HL-60 (cell line): ENCODE results near the gene RNGTT.

Experiments
- CTCF ChIP-seq: IDR thresholded peaks from one replicate; pipeline ENCODE4 v1.5.1; 2011; ENCODE audit warnings: low read length, control low read depth, inconsistent platforms; ENCODE audit not compliant: insufficient read depth
- POLR2AphosphoS5 ChIP-seq: IDR thresholded peaks from 2 replicates; pipeline ENCODE4 v1.6.1; 2012; ENCODE audit warnings: low read depth
- REST ChIP-seq: IDR thresholded peaks from 2 replicates; pipeline ENCODE4 v1.6.1; 2012; ENCODE audit warnings: low read depth; ENCODE audit not compliant: insufficient replicate concordance
- SPI1 ChIP-seq: IDR thresholded peaks from 2 replicates; pipeline ENCODE4 v1.6.1; 2012; ENCODE audit warnings: low read depth, mild to moderate bottlenecking, borderline replicate concordance

GRCh38 chr6:88890860-88891845, 72.3 kb downstream of the RNGTT start:
- TF ChIP-seq CTCF (no peak), SPI1 (no peak), POLR2AphosphoS5 (no peak), REST (no peak)
